MM.1S (cell line): ENCODE data around the gene CNKSR3.

Source experiments
- DNase-seq: peaks from one replicate; pipeline ENCODE4 v3.0.0-alpha.2; 2015
- H2AFZ ChIP-seq: fragments of 300-600 bp; sonication (generic); 2 replicates; pipeline ENCODE4 v1.6.0; 2016; ENCODE audit warnings: antibody characterized with exemption, low read length
- H3F3A ChIP-seq: fragments of 300-600 bp; sonication (generic); 2 replicates; pipeline ENCODE4 v1.6.1; 2016; ENCODE audit warnings: mild to moderate bottlenecking, antibody characterized with exemption, low read length, moderate library complexity, mixed read lengths; ENCODE audit not compliant: insufficient read depth
- H3K27ac ChIP-seq: fragments of 300-600 bp; sonication (generic); 2 replicates; pipeline ENCODE4 v1.5.1; 2016; ENCODE audit warnings: mild to moderate bottlenecking, low read length
- H3K27me3 ChIP-seq: fragments of 300-600 bp; sonication (generic); replicated peaks from 2 replicates; pipeline ENCODE4 v1.6.0; 2016; ENCODE audit warnings: low read length; ENCODE audit not compliant: insufficient read depth
- H3K36me3 ChIP-seq: fragments of 300-600 bp; sonication (generic); replicated peaks from 2 replicates; pipeline ENCODE4 v1.6.1; 2016; ENCODE audit warnings: mild to moderate bottlenecking, low read length, mixed read lengths; ENCODE audit not compliant: insufficient read depth
- H3K4me1 ChIP-seq: fragments of 300-600 bp; sonication (generic); 2 replicates; pipeline ENCODE4 v1.6.1; 2016; ENCODE audit warnings: low read length, mixed read lengths
- H3K4me2 ChIP-seq: fragments of 300-600 bp; sonication (generic); 2 replicates; pipeline ENCODE4 v1.6.0; 2016; ENCODE audit warnings: low read depth, low read length
- H3K4me3 ChIP-seq: fragments of 300-600 bp; sonication (generic); 2 replicates; pipeline ENCODE4 v1.5.1; 2016; ENCODE audit warnings: low read length, mixed read lengths
- H3K79me2 ChIP-seq: fragments of 300-600 bp; sonication (generic); 2 replicates; pipeline ENCODE4 v1.6.1; 2016; ENCODE audit warnings: mixed run types, low read length, mixed read lengths
- H3K9ac ChIP-seq: fragments of 300-600 bp; sonication (generic); 2 replicates; pipeline ENCODE4 v1.6.1; 2016; ENCODE audit warnings: low read length, mixed read lengths
- H3K9me2 ChIP-seq: fragments of 300-600 bp; sonication (generic); replicated peaks from 2 replicates; pipeline ENCODE4 v1.6.1; 2016; ENCODE audit warnings: mild to moderate bottlenecking, low read length, mixed read lengths; ENCODE audit not compliant: insufficient read depth
- H3K9me3 ChIP-seq: fragments of 300-600 bp; sonication (generic); replicated peaks from 2 replicates; pipeline ENCODE4 v1.6.1; 2016; ENCODE audit warnings: mild to moderate bottlenecking, low read length, mixed read lengths; ENCODE audit not compliant: insufficient read depth
- H4K20me1 ChIP-seq: fragments of 300-600 bp; sonication (generic); 2 replicates; pipeline ENCODE4 v1.6.1; 2016; ENCODE audit warnings: mild to moderate bottlenecking, low read length, moderate library complexity, mixed read lengths; ENCODE audit not compliant: insufficient read depth
- CTCF ChIP-seq: fragments of 300-600 bp; sonication (generic); IDR thresholded peaks from 2 replicates; pipeline ENCODE4 v1.5.1; 2016; ENCODE audit warnings: antibody characterized with exemption, low read length, mixed read lengths
- EZH2 ChIP-seq: fragments of 300-600 bp; sonication (generic); optimal IDR thresholded peaks from 2 replicates; pipeline ENCODE3; 2017; ENCODE audit warnings: low read depth, mild to moderate bottlenecking, antibody characterized with exemption, low read length, mixed read lengths
- EZH2phosphoT487 ChIP-seq: fragments of 300-600 bp; sonication (generic); IDR thresholded peaks from 2 replicates; pipeline ENCODE4 v1.6.1; 2018; ENCODE audit warnings: antibody characterized with exemption, low read length

The CNKSR3 gene

DNA sequence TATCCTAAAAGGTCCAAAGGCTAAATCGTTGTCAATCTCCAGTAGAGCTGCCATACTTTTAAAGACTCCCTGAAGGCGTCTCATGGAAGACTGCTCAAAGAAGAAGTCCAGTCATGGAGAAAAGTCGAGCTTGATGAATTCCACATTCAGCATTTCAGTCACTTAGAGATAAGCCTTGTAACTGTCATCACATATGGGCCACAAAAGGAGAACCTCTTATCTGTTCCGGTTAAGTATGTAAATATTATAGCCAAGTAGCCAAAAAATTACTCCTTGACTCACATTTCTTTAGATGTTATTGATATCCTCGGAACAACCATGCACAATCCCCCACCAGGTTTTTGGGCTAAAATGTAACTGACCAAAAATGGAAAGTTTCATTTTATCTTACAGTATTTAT, 9.8 kb upstream of the CNKSR3 start:
- Histone ChIP-seq H3K4me2 (no peak overlapping the region), H3K9me2 (no peaks in the 10 kb centered on the region), H3K4me3 (no peak overlapping the region), H3K79me2 (no peaks in the 10 kb centered on the region), H3K9me3 (no peaks in the 10 kb centered on the region), H3K27ac (no peak overlapping the region), H2AFZ (no peak overlapping the region), H3K9ac (no peak overlapping the region), H3F3A (no peaks in the 10 kb centered on the region), H3K4me1 (no peaks in the 10 kb centered on the region), H4K20me1 (no peaks in the 10 kb centered on the region), H3K36me3 (no peaks in the 10 kb centered on the region), H3K27me3 (no peaks in the 10 kb centered on the region)
- DNase-seq: no peak
- TF ChIP-seq EZH2 (no peak), CTCF (no peak), EZH2phosphoT487 (no peak)

DNA sequence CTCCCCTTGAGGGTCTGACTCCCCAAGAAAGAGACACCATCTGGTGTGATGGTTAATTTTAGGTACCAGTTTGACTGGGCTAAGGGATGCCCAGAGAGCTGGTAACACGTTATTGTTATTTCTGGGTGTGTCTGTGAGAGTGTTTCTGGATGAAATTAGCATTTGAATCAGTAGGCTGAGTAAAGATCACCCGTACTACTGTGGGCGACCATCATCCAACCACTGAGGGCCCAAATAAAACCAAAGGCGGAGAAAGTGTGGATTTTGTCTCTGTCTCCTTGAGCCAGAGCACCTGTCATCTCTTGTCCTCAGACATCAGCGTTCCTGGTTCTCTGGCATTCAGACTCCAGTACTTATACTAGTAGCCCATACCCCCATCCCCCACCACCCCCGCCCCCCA, 7.9 kb upstream of the CNKSR3 start:
- Histone ChIP-seq H3K79me2 (no peaks in the 10 kb centered on the region), H2AFZ (no peak overlapping the region)

DNA sequence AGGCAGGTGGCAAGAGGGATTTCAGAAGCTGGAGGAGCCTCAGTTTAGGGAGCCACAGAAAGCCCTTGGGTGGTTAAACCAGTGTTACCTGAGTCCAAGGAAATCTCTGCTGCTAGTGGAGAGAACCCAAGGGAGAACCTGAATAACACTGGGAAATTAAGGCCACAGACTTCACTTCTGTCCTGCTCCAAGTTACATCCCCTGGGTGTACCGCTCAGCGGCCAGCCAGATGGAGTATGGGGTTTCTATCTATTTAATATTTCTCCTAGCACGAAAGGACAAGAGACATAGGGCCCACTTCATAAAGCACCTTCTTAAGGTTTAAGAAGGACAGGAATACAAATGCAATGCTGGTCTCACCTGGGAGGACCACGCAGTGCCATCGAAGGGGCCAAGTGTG, 5.8 kb upstream of the CNKSR3 start:
- H3K4me2 ChIP-seq: no peak overlapping the region
- no peak for TF ChIP-seq CTCF
- TF ChIP-seq EZH2phosphoT487: no peak
- no peak for TF ChIP-seq EZH2
- no peaks in the 10 kb centered on the region for H4K20me1 ChIP-seq

More for the DNA sequence above, 7.9 kb upstream of the CNKSR3 start:
- H3K36me3 ChIP-seq: no peaks in the 10 kb centered on the region
- no peak overlapping the region for H3K27ac ChIP-seq
- H3K4me3 ChIP-seq: no peak overlapping the region
- no peaks in the 10 kb centered on the region for H3K27me3 ChIP-seq
- no peaks in the 10 kb centered on the region for H3K4me1 ChIP-seq
- TF ChIP-seq CTCF (no peak), EZH2phosphoT487 (no peak), EZH2 (no peak)
- no peaks in the 10 kb centered on the region for H4K20me1 ChIP-seq
- H3K9me2 ChIP-seq: no peaks in the 10 kb centered on the region
- DNase-seq: no peak
- H3K9ac ChIP-seq: no peak overlapping the region
- no peaks in the 10 kb centered on the region for H3F3A ChIP-seq
- no peak overlapping the region for H3K4me2 ChIP-seq
- H3K9me3 ChIP-seq: no peaks in the 10 kb centered on the region

More for the DNA sequence above, 5.8 kb upstream of the CNKSR3 start:
- Histone ChIP-seq H2AFZ (no peak overlapping the region), H3K4me3 (no peak overlapping the region), H3K27ac (no peak overlapping the region), H3K9ac (no peak overlapping the region), H3K9me2 (no peaks in the 10 kb centered on the region), H3F3A (no peaks in the 10 kb centered on the region), H3K9me3 (no peaks in the 10 kb centered on the region), H3K79me2 (no peaks in the 10 kb centered on the region), H3K4me1 (no peaks in the 10 kb centered on the region), H3K36me3 (no peaks in the 10 kb centered on the region), H3K27me3 (no peaks in the 10 kb centered on the region)
- no peak for DNase-seq
